IPS-15b (cell line): Measurements from ENCODE around the gene SOX13.

ENCODE experiments used
- H3K27me3 ChIP-seq: one replicate; pipeline ENCODE4 v1.6.1; 2013; ENCODE audit warnings: low read length; ENCODE audit not compliant: control insufficient read depth, insufficient read depth
- H3K36me3 ChIP-seq: one replicate; pipeline ENCODE4 v1.6.1; 2013; ENCODE audit warnings: low read length; ENCODE audit not compliant: control insufficient read depth, insufficient read depth
- H3K4me1 ChIP-seq: one replicate; pipeline ENCODE4 v1.6.1; 2013; ENCODE audit warnings: mild to moderate bottlenecking, low read length; ENCODE audit not compliant: control insufficient read depth, insufficient read depth
- H3K4me3 ChIP-seq: one replicate; pipeline ENCODE4 v1.5.1; 2013; ENCODE audit warnings: low read depth, low read length
- H3K9ac ChIP-seq: one replicate; pipeline ENCODE4 v1.6.1; 2013; ENCODE audit warnings: low read depth, mild to moderate bottlenecking, low read length
- H3K9me3 ChIP-seq: one replicate; pipeline ENCODE4 v1.6.1; 2013; ENCODE audit warnings: mild to moderate bottlenecking, low read length; ENCODE audit not compliant: control insufficient read depth, insufficient read depth

SOX13 gene

DNA sequence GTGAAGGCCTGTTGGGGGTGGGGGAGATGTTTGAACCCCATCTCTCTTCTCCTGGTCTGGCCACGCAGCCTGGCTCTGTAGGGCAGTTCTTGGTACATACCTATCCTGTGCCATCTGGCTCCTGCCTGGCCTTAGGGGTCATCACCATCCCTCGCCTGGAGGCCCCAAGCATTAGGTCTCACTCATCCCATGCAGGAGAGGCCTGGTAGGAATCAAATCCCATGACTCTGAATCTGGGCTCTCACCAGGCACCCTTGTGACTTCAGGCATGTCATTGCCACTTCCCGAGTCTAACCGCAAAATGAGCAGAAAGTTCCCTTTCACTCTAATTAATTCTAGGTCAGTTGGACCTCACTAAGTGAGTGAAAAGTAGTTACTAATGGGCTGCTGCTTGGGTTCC, 41.7 kb downstream of the SOX13 start:
- H3K9ac ChIP-seq = no peak overlapping the region

GRCh38 chr1:204115116-204115515, 42.2 kb downstream of the SOX13 start:
- no peak overlapping the region for H3K4me3 ChIP-seq
- H3K9me3 ChIP-seq = no peaks in the 10 kb centered on the region
- H3K27me3 ChIP-seq = no peaks in the 10 kb centered on the region
- H3K9ac ChIP-seq = no peak overlapping the region
- peaks cover 12% of the 10 kb centered on the region for H3K4me1 ChIP-seq
- peaks cover 44% of the 10 kb centered on the region for H3K36me3 ChIP-seq

More for the DNA sequence above, 41.7 kb downstream of the SOX13 start:
- H3K9me3 ChIP-seq = no peaks in the 10 kb centered on the region
- no peaks in the 10 kb centered on the region for H3K27me3 ChIP-seq
- no peak overlapping the region for H3K4me3 ChIP-seq
- peaks cover 12% of the 10 kb centered on the region for H3K4me1 ChIP-seq
- peaks cover 39% of the 10 kb centered on the region for H3K36me3 ChIP-seq

DNA sequence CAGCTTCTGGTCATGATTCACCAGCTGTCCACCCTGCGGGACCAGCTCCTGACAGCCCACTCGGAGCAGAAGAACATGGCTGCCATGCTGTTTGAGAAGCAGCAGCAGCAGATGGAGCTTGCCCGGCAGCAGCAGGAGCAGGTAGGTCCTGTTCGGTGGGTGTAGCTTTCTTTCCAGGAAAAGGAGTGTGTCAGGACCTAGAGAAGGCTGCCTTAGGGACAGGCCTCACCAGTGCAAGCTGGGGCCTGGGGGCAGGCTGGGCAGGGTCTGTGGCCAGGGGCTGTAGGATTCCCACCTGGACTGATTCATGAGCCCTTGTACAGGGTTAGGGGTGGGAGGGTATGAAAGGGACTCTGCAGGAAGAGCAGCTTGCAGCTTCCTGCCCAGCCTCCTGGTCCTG, 43.6 kb downstream of the SOX13 start:
- Histone ChIP-seq H3K36me3 (peaks cover 54% of the 10 kb centered on the region), H3K4me1 (peaks cover under 1% of the 10 kb centered on the region), H3K4me3 (no peak overlapping the region), H3K27me3 (no peaks in the 10 kb centered on the region), H3K9me3 (no peaks in the 10 kb centered on the region), H3K9ac (no peak overlapping the region)

GRCh38 chr1:204121840-204122555, 49.1 kb downstream of the SOX13 start:
- H3K9ac ChIP-seq = no peak overlapping the region
- H3K4me1 ChIP-seq = no peaks in the 10 kb centered on the region
- no peaks in the 10 kb centered on the region for H3K9me3 ChIP-seq
- peaks cover 81% of the 10 kb centered on the region for H3K36me3 ChIP-seq
- H3K27me3 ChIP-seq = no peaks in the 10 kb centered on the region
- H3K4me3 ChIP-seq = no peak overlapping the region

GRCh38 chr1:204123376-204123775, 50.5 kb downstream of the SOX13 start:
- H3K9ac ChIP-seq = peak overlapping the region; percentile 55
- H3K9me3 ChIP-seq = no peaks in the 10 kb centered on the region
- peaks cover 77% of the 10 kb centered on the region for H3K36me3 ChIP-seq
- no peaks in the 10 kb centered on the region for H3K4me1 ChIP-seq
- H3K4me3 ChIP-seq = no peak overlapping the region
- no peaks in the 10 kb centered on the region for H3K27me3 ChIP-seq

- Histone ChIP-seq H3K4me3 (no peak overlapping the region), H3K27me3 (no peaks in the 10 kb centered on the region), H3K4me1 (peaks cover 3% of the 10 kb centered on the region), H3K9ac (no peak overlapping the region), H3K9me3 (no peaks in the 10 kb centered on the region), H3K36me3 (peaks cover 70% of the 10 kb centered on the region)
These were observed 51.7 kb downstream of the SOX13 start for GRCh38 chr1:204124639-204125038.

- Histone ChIP-seq H3K4me3 (no peak overlapping the region), H3K4me1 (peaks cover 3% of the 10 kb centered on the region), H3K9me3 (no peaks in the 10 kb centered on the region), H3K27me3 (no peaks in the 10 kb centered on the region), H3K9ac (no peak overlapping the region), H3K36me3 (peaks cover 60% of the 10 kb centered on the region)
These were observed 52.9 kb downstream of the SOX13 start for GRCh38 chr1:204125759-204126351.

GRCh38 chr1:204126386-204126785, 53.5 kb downstream of the SOX13 start:
- H3K4me3 ChIP-seq = no peak overlapping the region
- H3K27me3 ChIP-seq = no peaks in the 10 kb centered on the region
- peaks cover 6% of the 10 kb centered on the region for H3K4me1 ChIP-seq
- H3K9me3 ChIP-seq = no peaks in the 10 kb centered on the region
- H3K36me3 ChIP-seq = peaks cover 57% of the 10 kb centered on the region
- no peak overlapping the region for H3K9ac ChIP-seq

DNA sequence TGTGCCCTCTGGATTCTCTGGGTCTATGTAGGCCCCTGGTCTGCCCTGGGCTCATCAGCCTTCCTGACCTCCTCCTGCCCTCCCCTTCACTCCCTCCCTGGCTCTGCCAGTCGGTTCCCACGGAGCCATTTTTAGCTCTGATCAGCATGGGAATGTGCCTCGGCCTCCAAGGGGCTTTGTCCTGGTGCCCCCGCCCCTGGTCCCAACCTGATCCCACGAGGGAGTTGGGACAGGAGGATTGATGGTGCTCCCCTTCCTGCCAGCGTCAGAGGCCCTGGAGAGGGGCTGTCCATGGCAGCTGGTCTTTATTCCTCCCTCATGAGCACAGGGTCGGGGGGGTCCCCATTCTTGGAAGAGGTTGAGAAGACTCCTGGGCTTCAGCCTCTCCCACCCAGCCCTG, 54.0 kb downstream of the SOX13 start:
- H3K36me3 ChIP-seq = peaks cover 51% of the 10 kb centered on the region
- no peaks in the 10 kb centered on the region for H3K27me3 ChIP-seq
- H3K4me1 ChIP-seq = peaks cover 6% of the 10 kb centered on the region
- no peak overlapping the region for H3K9ac ChIP-seq
- H3K9me3 ChIP-seq = no peaks in the 10 kb centered on the region
- no peak overlapping the region for H3K4me3 ChIP-seq

DNA sequence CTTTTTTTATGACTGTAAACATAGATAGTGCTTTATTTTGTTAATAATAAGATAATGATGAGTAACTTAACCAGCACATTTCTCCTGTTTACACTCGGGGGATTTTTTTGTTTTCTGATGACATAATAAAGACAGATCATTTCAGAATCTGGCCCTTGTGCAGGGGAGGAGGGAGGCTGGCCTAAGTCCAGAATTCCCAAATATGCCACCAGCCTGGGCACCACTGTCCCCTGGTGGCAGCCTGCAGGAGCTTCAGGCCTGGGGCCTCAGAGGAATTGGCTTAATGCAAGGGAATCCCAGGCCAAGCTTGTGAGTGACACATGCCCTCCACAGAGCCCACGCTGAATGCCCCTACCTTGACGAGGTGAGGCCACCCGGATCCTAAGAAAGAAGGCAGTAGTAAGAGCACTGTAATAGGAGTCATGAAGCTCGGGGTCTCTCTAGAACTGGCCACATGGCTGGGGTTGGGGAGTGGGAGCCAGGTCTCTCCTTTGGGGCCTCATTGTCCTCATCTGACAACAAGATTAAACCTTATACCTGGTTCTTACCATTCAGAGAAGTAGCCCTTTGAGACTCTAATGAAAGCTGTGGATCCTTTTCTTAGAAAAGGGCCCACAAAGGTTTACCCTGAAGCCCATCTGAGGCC, 54.8 kb downstream of the SOX13 start:
- peaks cover 6% of the 10 kb centered on the region for H3K4me1 ChIP-seq
- H3K4me3 ChIP-seq = no peak overlapping the region
- H3K27me3 ChIP-seq = no peaks in the 10 kb centered on the region
- H3K36me3 ChIP-seq = peaks cover 48% of the 10 kb centered on the region
- H3K9me3 ChIP-seq = no peaks in the 10 kb centered on the region
- H3K9ac ChIP-seq = no peak overlapping the region

DNA sequence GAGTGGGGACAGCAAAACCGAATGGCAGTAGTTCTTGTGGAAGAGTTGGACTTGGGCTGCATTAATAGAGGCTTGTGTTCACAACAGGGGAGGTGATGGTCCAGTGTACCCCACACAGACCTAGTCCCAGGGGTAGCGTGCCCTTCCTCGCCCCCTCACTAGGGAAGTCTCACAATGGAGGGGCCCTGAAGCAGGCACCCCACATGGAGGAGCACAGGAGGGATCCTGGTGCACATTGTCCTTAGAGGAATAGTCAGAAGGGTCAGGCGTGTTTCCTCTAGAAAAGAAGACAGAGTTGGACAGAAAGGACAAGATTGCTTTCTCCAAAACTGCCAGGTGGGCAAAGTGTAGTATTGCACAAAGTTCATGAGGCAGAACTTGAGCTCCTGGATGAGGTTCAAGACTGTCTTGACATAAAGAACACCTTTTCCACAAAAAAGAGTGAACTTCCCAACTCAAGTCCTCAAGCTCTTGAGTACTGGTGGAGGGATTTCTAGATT, 55.6 kb downstream of the SOX13 start:
- Histone ChIP-seq H3K27me3 (no peaks in the 10 kb centered on the region), H3K4me3 (no peak overlapping the region), H3K36me3 (peaks cover 40% of the 10 kb centered on the region), H3K4me1 (peaks cover 6% of the 10 kb centered on the region), H3K9ac (no peak overlapping the region), H3K9me3 (no peaks in the 10 kb centered on the region)
